Osteoblast (primary cell): Measurements from ENCODE around the gene HEYL. TPM values are rescaled to one million over a fixed set of nuclear protein-coding genes. Genes with fewer than 3 reads are reported as not detected.

Experiments used
- DNase-seq: peaks from one replicate; pipeline ENCODE4 v3.0.0; 2011; ENCODE audit warnings: low spot score, mixed read lengths; ENCODE audit not compliant: insufficient read length; ENCODE audit errors: missing footprints
- H2AFZ ChIP-seq: 2 replicates; pipeline ENCODE4 v1.6.0; 2011; ENCODE audit warnings: mild to moderate bottlenecking, low read length
- H3K27ac ChIP-seq: 2 replicates; pipeline ENCODE4 v1.5.1; 2011; ENCODE audit warnings: mild to moderate bottlenecking, low read depth, low read length, moderate library complexity
- H3K27me3 ChIP-seq: 2 replicates; pipeline ENCODE4 v1.6.0; 2012; ENCODE audit warnings: mild to moderate bottlenecking, control low read depth, inconsistent platforms, low read length, moderate library complexity; ENCODE audit not compliant: insufficient read depth
- H3K36me3 ChIP-seq: 2 replicates; pipeline ENCODE4 v1.5.1; 2011; ENCODE audit warnings: mild to moderate bottlenecking, low read length, control low read depth, moderate library complexity; ENCODE audit not compliant: insufficient read depth
- H3K4me1 ChIP-seq: 2 replicates; pipeline ENCODE4 v1.5.1; 2011; ENCODE audit warnings: mild to moderate bottlenecking, low read length, control low read depth, moderate library complexity; ENCODE audit not compliant: insufficient read depth
- H3K4me2 ChIP-seq: 2 replicates; pipeline ENCODE4 v1.6.0; 2011; ENCODE audit warnings: mild to moderate bottlenecking, low read length; ENCODE audit not compliant: insufficient read depth
- H3K4me3 ChIP-seq: fragments of 200-600 bp; sonication (generic); 3 replicates; pipeline ENCODE4 v1.5.1; 2012; ENCODE audit warnings: mild to moderate bottlenecking, low read length, inconsistent platforms; ENCODE audit not compliant: insufficient read depth
- H3K79me2 ChIP-seq: 2 replicates; pipeline ENCODE4 v1.6.0; 2012; ENCODE audit warnings: mild to moderate bottlenecking, low read length, control low read depth, inconsistent platforms; ENCODE audit not compliant: insufficient read depth
- H3K9me3 ChIP-seq: 2 replicates; pipeline ENCODE4 v1.5.1; 2011; ENCODE audit warnings: low read depth, low read length, control low read depth
- H4K20me1 ChIP-seq: 2 replicates; pipeline ENCODE4 v1.6.0; 2012; ENCODE audit warnings: mild to moderate bottlenecking, low read length, control low read depth; ENCODE audit not compliant: insufficient read depth
- CTCF ChIP-seq: IDR thresholded peaks from 2 replicates; pipeline ENCODE4 v1.5.1; 2011; ENCODE audit warnings: mild to moderate bottlenecking, low read depth, low read length, moderate library complexity; ENCODE audit errors: extremely low read depth
- total RNA-seq: library from RNA; depleted of rRNA; stranded (reverse); fragments of >200 nt; gene quantifications from 2 replicates; pipeline ENCODE4 v1.2.3, GENCODE V29; 2012

Gene HEYL
- total RNA-seq, 1 donor, result under 0.01 TPM

- Histone ChIP-seq H3K27ac (no peak overlapping the region), H3K4me3 (no peak overlapping the region), H3K4me2 (no peak overlapping the region), H4K20me1 (no peaks in the 10 kb centered on the region), H3K4me1 (peaks cover under 1% of the 10 kb centered on the region), H3K79me2 (no peaks in the 10 kb centered on the region), H3K36me3 (no peaks in the 10 kb centered on the region), H3K27me3 (peaks cover 27% of the 10 kb centered on the region), H2AFZ (no peak overlapping the region), H3K9me3 (no peaks in the 10 kb centered on the region)
- DNase-seq, result no peak
- no peak for TF ChIP-seq CTCF
These were observed 23.4 kb upstream of the HEYL start for GRCh38 chr1:39662861-39663260.

- Histone ChIP-seq H3K4me3 (no peak overlapping the region), H4K20me1 (no peaks in the 10 kb centered on the region), H3K4me2 (no peak overlapping the region), H3K36me3 (no peaks in the 10 kb centered on the region), H3K9me3 (no peaks in the 10 kb centered on the region), H3K27ac (no peak overlapping the region), H3K4me1 (peaks cover 8% of the 10 kb centered on the region), H3K27me3 (peaks cover 14% of the 10 kb centered on the region), H3K79me2 (no peaks in the 10 kb centered on the region), H2AFZ (no peak overlapping the region)
- no peak for DNase-seq
- no peak for TF ChIP-seq CTCF
These were observed 20.1 kb upstream of the HEYL start for GRCh38 chr1:39659538-39659937.

GRCh38 chr1:39659110-39659509 lies 19.7 kb upstream of the HEYL start:
- H3K4me1 ChIP-seq, result peaks cover 8% of the 10 kb centered on the region
- H3K27me3 ChIP-seq, result peaks cover 14% of the 10 kb centered on the region
- no peaks in the 10 kb centered on the region for H3K36me3 ChIP-seq
- no peak overlapping the region for H3K4me3 ChIP-seq
- H2AFZ ChIP-seq, result no peak overlapping the region
- H3K79me2 ChIP-seq, result no peaks in the 10 kb centered on the region
- H3K27ac ChIP-seq, result no peak overlapping the region
- DNase-seq, result no peak
- no peaks in the 10 kb centered on the region for H4K20me1 ChIP-seq
- H3K9me3 ChIP-seq, result no peaks in the 10 kb centered on the region
- no peak for TF ChIP-seq CTCF
- H3K4me2 ChIP-seq, result no peak overlapping the region

- Histone ChIP-seq H3K79me2 (no peaks in the 10 kb centered on the region), H2AFZ (peak overlapping the region; percentile 30), H3K36me3 (no peaks in the 10 kb centered on the region), H3K4me1 (peaks cover 16% of the 10 kb centered on the region), H4K20me1 (no peaks in the 10 kb centered on the region), H3K4me2 (peak overlapping the region; percentile 29), H3K27me3 (peaks cover 14% of the 10 kb centered on the region), H3K9me3 (no peaks in the 10 kb centered on the region), H3K27ac (no peak overlapping the region), H3K4me3 (no peak overlapping the region)
- TF ChIP-seq CTCF, result peak; percentile 95
- peak; percentile 95 for DNase-seq
These were observed 18.6 kb upstream of the HEYL start for GRCh38 chr1:39657923-39658485.
